Cerebellar nuclear complex (tissue), 1 donor: Measurements from ENCODE around the gene IL17B.

Experiments
- DNase-seq, 2 experiments: peaks; one replicate each; lab custom pipeline; 2025; lab: John Stamatoyannopoulos, UW

Gene IL17B, protein sequence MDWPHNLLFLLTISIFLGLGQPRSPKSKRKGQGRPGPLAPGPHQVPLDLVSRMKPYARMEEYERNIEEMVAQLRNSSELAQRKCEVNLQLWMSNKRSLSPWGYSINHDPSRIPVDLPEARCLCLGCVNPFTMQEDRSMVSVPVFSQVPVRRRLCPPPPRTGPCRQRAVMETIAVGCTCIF

DNA sequence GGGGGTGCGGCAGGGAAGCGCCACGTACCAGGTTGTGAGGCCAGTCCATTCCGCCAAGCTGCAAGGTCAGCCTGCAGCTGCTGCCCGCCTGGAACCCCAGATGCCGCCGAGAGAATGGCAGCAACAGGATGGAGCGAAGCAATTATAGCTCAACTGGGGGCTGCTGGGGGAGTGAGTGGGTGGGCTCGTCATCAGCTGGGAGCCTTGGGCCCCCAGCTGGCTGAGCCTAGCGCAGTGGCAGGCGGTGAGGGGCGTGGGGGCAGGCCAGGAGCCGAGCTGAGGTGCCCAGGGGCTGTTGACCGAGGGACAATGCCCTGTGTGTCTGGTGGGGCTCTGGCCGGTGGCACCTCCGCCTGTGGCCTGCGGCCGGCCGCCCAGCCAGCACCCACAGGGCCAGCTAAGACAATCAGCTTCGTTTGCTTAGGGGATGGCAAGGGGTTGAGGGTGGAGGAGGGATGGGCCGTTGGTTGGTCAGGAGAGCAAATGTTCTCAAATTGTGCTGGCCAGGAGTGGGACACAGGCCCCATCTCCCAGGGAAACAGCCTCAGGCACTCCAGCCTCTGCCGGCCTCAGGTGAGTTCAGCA lies at the start of gene IL17B:
TSS of gene IL17B (minus strand) at position 116 of the 585 bp plus-strand sequence. CDS start at position 49, 67 bp downstream.
- DNase-seq: no peak

DNA sequence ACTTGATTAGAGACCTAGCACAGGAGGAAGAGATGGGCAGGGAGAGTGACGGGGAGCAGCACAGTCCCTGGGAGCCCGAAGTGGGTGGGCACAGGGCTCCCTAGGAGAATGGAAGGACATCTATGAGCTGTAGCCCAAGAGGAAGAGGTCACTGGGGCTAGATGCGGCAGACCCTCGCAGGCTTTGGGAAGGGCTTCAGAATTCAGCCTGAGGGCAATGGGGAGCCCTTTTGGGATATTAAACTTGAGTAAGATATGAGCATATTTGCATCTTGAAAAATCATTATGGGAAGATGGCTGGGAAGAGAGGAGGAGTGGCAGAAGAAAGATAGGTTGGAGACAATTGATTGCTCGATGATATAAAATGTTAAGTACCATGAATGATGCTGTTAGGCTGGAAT lies 48.9 kb upstream of the IL17B start:
- no peak for DNase-seq

DNA sequence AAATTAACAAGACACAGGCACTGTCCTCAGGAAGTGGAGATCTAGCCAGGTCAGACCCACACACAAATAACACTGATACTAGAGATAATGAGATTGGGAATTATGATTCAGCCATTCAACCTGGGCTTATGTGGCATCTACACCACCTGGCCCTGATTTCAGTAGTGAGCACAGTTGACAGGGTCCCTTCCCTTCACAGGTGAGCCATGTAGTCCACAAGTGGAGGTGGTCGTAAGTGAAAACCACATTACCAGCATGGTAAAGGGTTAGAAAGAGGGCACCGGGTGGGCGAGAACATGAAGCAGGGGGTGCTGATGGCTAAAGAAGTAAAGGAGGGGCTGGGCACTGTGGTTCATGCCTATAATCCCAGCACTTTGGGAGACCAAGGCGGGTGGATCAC lies 48.3 kb upstream of the IL17B start:
- no peak for DNase-seq

DNA sequence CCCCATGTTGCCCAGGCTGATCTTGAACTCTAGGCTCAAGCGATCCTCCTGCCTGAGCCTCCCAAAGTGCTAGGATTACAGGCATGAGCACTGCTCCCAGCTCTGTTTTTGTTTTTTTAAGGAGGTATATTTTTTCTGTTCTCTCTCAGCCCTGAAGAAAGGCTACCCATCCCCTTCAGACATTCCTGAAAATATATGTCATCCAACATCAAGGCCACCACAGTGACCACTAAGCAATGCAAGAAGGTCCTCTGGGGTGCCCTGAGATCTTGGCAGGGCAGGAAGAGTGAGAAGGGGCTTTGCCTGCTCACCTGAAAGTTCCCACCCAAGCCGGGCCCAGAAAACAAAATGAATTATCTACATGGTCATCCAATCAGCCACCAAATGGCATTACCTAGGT lies 47.8 kb upstream of the IL17B start:
- no peak for DNase-seq

DNA sequence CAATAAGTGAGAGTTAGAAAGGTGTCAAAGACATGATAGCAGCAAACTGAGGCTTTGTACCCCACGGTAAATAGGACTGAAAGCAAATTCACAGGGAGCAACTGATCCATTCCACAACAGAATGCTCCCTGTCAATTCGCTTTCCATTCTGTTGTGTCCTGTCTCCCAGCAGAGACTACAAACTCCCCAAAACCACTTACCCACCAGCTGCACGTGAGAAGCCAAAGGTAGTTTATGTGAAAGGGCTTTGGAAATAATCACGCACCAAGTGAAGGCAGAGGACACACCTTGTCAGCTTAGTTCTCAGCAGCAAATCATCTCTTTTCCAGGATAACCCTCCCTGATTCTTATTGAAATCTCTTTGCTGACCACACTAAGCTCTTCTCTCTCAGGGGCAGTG lies 46.6 kb upstream of the IL17B start:
- DNase-seq: no peak

DNA sequence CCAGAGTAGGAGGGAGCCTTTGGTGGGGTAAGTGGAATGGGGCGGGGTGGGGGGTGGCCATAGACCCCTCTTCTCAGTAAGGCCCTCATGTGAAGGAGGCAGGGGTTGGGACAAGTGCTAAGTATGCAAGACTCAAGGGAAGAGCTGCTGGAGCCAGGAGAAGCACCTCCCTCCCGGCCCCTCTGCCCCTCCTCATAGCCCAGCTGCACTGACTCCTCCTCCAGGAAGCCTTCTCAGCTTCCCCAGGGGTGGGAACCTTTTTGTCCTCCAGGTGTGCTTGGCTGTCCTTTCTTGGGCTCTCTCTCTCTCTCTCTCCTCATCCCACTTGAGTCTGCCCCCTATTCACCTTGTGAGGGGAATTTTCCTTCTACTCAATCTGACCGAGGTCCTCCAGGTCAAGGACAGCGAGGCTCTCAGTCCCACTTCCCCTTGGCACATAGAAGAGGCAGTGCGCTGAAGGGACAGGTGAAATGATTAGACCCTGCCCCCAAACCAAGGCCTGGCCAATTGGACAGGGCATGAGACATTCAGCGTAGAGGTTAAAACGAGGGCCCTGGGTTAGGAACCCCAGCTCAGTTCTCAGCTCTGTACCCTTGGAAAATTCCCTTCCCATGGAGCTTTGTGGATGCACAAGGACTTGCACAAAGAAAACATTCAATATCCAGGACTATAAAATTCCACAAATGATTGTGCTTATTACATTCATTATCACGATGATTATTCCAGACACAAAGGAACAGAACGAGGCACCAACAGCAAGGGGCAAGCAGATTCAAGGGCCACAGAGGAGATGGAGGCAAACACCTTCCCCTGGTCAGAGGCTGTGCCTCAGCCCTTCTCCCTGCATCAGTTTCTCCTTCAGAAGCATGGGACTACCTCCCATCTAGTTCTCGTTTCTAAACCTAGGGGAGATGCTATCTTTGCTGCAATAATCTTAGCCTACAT lies 45.6 kb upstream of the IL17B start:
- no peak for DNase-seq

DNA sequence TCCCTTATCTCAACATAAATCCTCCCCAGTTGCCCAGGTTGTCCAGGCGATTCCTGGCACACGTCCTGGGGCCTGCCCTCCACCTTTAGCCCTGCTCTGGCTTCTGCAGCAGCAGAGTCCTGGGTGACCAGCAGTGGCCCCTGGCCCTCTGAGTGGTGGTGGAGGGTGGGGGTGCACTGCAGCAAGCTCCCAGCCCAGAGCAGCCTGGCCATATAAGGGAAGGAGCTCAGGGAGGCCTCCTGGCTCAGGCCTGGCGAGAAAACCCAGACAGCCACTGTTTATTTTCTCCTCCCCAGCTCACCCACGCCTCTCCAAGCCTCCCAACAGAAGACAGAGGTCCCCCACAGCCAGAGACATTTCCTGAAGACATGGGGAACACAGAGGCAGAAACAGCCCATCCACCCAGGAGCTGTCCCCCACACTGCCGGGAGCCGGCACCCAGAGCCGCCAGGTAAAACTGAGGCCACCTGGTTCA lies 44.7 kb upstream of the IL17B start:
- no peak for DNase-seq

DNA sequence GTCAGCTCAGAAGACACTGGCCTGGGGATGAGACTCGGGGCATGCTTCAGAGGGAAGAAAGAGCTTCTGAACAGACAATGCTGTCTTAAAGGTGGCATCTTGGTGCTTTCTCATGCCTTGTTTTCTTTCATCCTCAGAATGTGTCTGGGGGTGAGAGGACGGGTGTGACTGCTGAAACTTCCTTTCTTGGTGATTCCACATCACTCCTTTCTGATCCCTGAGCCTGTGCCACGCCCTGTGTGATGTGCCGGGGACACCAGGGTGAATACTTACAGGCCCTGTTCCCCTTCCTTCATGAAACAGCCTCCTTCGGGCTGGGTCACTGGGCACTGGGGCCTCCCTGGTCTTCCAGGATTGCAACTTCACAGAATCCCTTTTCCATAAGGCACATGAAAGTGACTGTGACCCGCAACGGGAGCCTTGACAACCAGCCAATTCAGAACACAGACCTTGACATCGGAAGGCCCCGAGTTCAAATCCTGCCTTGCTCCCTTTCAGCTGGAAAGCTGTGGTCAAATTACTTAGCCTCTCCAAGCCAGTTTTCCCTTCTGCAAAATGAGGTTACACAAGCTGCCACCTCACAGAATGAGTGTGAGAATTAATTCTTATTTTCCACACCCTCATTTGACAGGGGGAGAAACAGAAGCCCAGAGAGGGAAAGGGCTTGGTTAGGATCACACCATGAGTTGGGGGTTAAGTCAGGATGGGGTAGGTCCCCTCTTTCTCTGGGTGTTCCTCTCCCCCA lies 44.1 kb upstream of the IL17B start:
- DNase-seq: no peak

DNA sequence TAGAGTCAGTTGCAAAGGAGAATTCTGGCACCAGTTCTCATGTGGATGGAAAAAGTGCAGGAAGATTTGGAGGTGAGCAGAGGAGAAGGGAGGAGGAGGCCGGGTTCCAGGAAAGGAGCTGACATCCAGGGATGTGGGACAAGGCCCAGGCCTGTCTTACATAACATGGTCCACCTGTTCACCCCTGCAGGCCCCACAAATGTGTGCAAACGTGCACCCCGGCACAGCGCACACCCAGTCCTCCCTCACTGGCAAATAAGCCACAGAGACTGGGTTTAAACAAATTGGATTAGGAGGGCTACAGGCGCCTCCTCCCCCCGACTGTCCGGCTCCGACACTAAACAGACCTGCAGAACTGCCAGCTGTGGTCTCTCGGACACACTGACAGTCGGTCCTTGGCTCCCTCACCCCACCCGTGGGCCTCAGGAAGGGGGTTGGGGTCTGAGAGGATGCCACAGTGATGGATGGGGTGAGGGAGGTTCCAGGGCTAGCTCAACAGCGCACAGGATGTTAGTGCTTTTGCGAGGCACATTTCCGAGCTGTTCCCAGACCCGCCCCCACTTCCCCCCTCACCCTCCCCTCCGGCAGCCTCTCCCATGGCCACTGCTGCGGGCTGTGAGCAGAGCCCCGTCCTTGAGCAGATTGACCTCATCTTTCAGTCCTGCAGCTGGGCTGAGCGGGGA lies 43.4 kb upstream of the IL17B start:
- DNase-seq: no peak

DNA sequence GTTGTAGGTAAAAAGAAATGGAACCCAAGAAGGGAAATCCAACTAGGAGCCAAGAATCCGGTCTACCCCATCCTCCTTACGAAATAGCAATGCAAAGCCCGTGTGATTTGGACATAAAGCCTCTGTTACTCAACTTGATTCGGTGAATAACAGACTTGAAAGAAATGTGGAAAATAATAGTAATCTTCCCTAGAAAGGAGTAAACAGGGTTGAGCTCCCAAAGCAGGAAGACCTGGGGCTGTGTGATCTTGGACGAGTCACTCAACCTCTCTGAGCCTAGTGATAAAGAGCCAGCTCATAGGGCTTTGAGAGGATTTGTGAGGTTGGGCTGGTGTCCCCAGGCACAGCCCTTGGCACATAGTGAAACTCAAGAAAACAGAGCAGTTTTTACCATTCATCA lies 42.7 kb upstream of the IL17B start:
- DNase-seq: no peak

DNA sequence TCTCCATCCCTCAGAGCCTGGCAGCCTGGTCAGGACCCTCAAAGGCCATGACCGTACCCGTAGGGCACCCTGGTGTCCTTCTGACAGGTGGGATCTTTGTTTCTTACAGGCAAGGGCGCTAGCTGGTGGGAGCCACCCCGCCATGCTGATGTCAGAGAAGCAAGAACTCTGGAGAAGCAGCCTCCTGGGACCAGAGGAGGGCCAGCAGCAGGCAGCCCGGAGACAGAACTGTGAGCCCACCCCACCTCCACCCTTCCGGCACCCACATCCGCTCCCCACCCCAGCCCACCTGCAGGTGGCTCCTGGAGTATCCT lies 42.2 kb upstream of the IL17B start:
- DNase-seq: no peak

DNA sequence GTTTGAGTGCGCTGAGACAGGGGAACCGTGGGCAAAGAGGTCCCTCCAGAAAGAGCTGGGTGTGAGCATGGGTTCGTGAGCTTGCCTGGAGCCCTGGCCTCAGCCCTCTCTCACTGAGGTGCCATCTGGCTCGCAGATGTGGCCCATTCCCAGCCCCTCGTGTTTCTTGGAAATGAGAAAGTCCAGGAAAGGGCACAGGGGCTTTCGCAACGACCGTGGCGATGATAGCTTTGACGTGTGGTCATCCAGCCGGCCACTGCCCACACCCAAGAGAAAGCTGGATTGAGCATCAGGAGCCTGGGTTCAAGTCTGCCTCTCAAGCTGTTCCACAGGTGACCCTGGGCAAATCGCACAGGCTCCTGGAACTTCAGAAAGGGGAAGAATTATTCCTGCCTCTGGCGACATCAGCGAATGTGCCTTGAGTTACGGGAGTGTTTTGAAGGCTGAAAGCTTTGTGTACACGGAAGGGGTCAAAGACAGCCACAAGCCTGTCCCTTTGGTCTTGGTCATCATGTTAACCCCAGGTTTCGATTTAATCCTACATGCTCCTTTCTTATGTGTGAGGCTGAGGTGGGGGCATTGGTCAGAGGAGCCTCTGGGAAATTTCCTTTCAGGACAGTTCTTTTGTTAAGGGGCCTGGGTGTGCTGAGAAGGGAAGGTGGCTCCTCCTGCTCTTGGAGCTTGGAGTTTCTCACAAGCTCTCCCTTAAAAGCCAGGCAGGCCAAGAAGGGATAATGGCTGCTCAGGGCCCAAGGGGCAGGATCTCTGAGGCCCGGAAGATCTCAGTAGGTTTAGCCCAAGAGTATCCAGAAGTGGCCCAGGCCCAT lies 41.7 kb upstream of the IL17B start:
- DNase-seq: no peak

DNA sequence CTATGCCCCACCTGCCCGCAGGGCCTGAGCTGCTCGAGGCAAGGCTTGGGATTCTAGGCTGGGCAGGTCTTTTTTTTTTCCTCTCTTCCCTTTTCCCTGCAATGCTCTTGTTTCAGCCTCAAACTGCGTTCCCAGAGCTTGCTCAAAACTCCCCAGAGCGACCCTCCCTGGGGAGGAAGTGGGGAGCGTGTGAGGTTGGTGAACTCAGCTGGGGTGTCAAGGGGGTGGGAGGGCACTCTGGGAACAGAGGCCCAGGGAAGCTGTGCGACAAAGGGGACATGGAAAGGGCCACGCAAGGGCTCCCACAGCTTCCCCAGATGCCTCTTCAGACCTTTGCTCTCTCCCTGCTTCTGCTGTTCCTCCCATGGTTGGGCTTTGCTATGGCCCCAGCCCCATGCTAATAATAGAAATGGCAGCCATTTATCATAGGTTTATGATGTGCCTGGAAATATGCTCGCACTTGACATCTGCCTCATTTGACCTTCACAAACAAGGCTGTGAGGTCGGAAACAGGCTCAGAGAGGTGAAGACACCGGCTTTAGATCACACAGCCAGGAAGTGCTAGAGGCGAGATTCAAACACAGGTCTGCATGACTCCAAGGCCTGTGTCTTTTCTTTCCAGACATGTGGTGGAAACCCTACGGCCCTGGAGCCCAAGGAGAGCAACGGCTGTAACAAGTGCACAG lies 40.9 kb upstream of the IL17B start:
- no peak for DNase-seq

DNA sequence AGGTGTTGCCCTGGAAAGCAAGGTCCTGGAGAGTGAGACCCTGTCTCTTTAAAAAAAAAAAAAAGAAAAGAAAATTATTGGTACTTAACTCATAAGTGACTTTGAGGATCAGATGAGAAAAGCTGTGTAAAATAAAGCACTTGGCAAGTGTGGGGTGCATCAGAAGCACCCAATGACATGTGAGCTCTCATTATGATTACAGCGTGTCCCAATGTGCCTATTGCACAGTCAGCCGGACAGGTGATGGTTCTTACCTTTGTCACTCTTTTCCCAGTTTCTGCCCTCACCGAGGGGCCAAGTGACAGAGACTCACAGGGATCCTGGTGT lies 40.4 kb upstream of the IL17B start:
- no peak for DNase-seq

DNA sequence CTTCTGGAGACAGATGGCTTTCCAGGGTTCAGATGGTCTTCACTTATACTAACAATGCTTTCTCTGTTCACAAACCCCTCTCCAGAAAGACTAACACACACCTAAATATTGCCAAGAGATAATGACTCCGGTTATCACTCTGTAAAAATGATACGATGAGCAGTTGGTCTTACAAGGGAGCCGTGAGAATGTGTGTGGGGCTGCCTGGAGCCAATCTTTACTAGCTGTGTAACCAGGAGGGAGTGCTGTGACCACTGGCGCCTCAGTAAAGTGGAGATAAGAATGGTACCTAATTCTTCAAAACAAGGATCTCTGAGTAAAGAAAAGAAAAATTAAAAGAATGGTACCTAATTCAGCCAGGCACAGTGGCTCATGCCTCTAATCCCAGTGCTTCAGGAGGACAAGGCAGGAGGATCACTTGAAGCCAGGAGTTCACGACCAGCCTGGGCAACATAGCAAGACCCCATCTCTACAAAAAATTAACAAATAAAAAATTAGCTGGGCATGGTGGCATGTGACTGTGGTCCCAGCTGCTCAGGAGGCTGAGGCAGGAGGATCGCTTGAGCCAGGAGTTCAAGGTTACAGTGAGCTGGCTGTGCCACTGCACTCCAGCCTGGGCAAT lies 39.9 kb upstream of the IL17B start:
- no peak for DNase-seq

DNA sequence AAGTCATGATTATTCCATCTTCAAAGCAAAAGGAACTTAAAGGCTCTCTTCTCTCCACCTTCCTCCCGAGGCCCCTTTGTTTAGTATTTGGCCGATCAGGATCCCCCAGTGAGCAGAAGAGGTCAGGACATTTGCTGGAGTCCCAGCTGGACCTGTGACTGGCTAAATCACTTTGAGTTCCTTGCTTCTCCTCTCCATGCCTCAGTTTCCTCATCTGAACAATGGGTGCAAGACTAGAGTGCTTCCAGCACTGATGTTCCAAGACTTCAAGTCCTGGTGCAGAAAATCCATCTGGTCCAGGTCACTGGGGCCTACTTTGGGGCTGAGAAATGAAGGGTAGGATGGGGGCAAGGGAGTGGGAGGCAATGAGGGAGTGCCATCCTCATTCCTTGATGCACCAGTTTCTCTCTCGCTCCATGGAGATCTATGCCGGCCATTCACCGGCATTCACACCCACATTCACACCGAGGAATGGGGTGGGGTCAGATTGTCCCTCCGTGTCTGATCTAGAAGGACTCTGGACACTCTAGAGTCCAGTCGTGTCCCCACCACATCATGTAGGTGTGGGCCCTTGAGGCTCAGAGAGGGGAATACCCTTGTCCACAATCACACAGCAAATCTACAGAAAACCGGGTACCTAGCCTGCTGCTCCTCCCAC lies 38.7 kb upstream of the IL17B start:
- no peak for DNase-seq

DNA sequence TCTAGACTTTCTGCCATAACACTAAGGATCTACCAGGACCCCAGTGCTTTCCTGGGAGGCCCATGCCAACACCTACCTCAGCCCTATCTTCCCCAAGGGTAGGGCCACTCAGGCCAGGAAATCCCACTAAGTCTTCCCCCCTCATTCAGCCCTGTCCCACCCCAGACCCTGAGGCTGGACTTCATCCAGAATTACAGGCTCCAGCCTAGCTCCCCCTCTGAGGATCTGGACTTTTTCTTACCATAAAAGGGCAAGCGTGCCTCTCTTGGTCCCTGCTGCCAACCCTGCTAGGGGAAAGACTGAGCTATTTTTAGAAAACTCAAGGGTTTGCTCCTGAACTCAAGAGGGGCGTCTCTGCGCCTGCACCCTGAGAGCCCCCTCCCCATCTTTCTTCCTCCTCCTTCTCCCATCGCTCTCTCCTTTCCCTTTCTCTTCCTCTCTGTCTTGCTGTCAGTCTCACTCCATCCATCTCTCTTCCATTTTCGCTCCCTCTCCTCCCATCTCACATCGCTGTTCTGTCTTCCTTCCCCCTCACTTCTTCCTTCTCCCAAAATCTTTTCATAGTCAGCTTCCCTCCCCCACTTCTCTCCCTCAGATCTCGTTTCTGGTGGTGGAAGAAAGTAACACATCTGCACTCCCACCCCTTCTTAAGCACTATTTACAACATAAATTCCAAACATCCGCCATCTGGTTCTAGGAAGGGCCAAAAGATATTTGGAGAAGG lies 38.1 kb upstream of the IL17B start:
- DNase-seq: no peak

DNA sequence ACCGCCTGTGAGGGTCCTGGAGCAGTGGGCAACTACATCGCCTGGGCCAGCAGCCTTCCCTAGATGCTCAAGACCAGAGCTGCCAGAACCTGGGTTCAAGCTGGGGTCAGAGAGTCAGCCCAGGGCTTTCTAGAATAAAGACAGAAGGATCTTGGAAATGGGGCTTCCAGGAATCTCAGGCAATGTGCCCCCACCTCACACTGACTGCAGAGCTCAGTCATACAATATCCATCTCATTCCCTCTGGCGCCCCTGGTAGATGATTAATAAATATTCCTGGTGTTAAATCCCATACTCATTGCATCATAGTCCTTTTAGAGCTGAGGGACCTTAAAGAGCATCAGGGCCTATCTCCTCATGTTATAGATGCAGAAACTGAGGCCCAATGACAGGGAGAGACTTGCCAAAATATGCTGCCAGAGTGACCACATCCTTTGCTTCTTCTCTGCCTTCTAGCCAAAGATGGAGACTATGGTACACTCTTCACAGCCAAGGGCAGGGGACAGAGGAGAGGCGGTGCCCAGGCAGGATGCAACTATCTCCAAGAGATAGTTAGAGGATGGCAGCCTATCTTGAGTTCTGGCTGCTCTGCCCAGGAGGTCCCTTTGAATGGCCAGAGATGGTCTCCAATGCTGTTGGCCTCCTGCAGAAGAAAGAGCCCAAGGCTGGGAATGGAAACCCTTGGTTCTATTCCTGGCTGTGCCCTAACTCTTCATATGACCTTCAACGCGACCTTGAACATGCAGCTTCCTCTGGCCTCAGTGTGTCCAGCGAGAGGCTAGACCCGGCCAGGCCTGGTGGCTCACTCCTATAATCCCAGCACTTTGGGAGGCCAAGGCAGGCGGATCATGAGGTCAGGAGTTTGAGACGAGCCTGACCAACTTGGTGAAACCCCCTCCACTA lies 36.2 kb upstream of the IL17B start:
- no peak for DNase-seq
